ENCODE measurements around the gene DMTF1. TPM values are rescaled to one million over a fixed set of nuclear protein-coding genes. Genes with fewer than 3 reads are reported as not detected.
"Not testable (repeated sequence)": the region's sequence is repeated elsewhere in the genome, so short reads cannot be mapped to it uniquely, and the experiment has no call there.

Gene DMTF1
- total RNA-seq, 1 experiment from 2014 or later, result 179 TPM

DNA sequence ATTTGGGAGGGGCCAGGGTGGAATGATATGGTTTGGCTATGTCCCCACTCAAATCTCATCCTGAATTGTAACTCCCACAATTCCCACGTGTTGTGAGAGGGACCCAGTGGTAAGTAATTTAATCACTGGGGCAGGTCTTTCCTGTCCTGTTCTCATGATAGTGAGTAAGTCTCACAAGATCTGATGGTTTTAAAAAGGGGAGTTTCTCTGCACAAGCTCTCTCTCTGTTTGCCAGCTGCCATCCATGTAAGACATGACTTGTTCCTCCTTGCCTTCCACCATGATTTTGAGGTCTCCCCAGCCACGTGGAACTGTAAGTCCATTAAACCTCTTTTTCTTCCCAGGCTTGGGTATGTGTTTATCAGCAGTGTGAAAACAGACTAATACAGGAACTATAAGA lies 36.5 kb upstream of the DMTF1 start:
- not testable (repeated sequence) for H3K27me3 ChIP-seq (ENCODE audit: low read length); H3K36me3 ChIP-seq (ENCODE audit: insufficient read depth, low read length); H4K20me1 ChIP-seq (ENCODE audit: insufficient read depth, low read depth, low read length); H3K4me2 ChIP-seq (ENCODE audit: low read depth, low read length, poor library complexity, severe bottlenecking); H3K79me2 ChIP-seq (ENCODE audit: low read length); H3K4me1 ChIP-seq (ENCODE audit: low read length); DNase-seq; H2AFZ ChIP-seq (ENCODE audit: low read length); H3K9me2 ChIP-seq (replicated peaks; ENCODE audit: insufficient read depth, low read length); H3K9ac ChIP-seq (ENCODE audit: low read length); H3K9me3 ChIP-seq (ENCODE audit: low read length); H3K4me3 ChIP-seq (ENCODE audit: low read length); H3K27ac ChIP-seq (ENCODE audit: low read length)

GRCh38 chr7:87116315-87116714 lies 35.9 kb upstream of the DMTF1 start:
- no peaks in the 10 kb centered on the region for H4K20me1 ChIP-seq (ENCODE audit: insufficient read depth, low read depth, low read length)
- no peak overlapping the region for H3K4me3 ChIP-seq (ENCODE audit: low read length)
- no peak overlapping the region for H2AFZ ChIP-seq (ENCODE audit: low read length)
- H3K9me3 ChIP-seq (ENCODE audit: low read length), result no peaks in the 10 kb centered on the region
- no peak overlapping the region for H3K9ac ChIP-seq (ENCODE audit: low read length)
- no peak overlapping the region for H3K4me2 ChIP-seq (ENCODE audit: low read depth, low read length, poor library complexity, severe bottlenecking)
- no peaks in the 10 kb centered on the region for H3K27me3 ChIP-seq (ENCODE audit: low read length)
- H3K79me2 ChIP-seq (ENCODE audit: low read length), result no peaks in the 10 kb centered on the region
- no peak overlapping the region for H3K27ac ChIP-seq (ENCODE audit: low read length)
- DNase-seq, result no peak
- no peaks in the 10 kb centered on the region for H3K4me1 ChIP-seq (ENCODE audit: low read length)
- no peaks in the 10 kb centered on the region for H3K36me3 ChIP-seq (ENCODE audit: insufficient read depth, low read length)
- H3K9me2 ChIP-seq (replicated peaks; ENCODE audit: insufficient read depth, low read length), result no peaks in the 10 kb centered on the region

DNA sequence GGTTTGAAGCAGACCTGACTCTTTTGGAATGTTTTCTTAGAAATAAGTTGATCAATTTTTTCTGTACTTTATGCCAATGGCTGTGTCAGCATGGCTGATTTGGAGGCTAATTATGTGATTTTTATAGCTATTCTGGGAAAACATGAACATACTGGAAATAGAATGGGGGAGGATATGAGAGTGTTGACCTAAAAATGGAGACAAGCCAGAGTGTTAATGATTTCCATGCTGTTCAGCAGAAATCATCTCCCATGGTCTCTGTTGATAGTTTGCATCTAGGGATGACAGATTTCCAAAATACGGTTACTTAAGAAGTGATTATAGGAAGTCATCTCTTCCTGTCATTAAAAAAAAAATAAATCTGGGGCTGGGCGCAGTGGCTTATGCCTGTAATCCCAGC lies 32.7 kb upstream of the DMTF1 start:
- no peak overlapping the region for H3K9ac ChIP-seq (ENCODE audit: low read length)
- no peak overlapping the region for H3K4me2 ChIP-seq (ENCODE audit: low read depth, low read length, poor library complexity, severe bottlenecking)
- H3K79me2 ChIP-seq (ENCODE audit: low read length), result no peaks in the 10 kb centered on the region
- no peak overlapping the region for H2AFZ ChIP-seq (ENCODE audit: low read length)
- no peak overlapping the region for H3K4me3 ChIP-seq (ENCODE audit: low read length)
- H3K36me3 ChIP-seq (ENCODE audit: insufficient read depth, low read length), result no peaks in the 10 kb centered on the region
- H4K20me1 ChIP-seq (ENCODE audit: insufficient read depth, low read depth, low read length), result no peaks in the 10 kb centered on the region
- no peaks in the 10 kb centered on the region for H3K9me2 ChIP-seq (replicated peaks; ENCODE audit: insufficient read depth, low read length)
- no peaks in the 10 kb centered on the region for H3K27me3 ChIP-seq (ENCODE audit: low read length)
- no peak overlapping the region for H3K27ac ChIP-seq (ENCODE audit: low read length)
- no peak for DNase-seq
- no peaks in the 10 kb centered on the region for H3K4me1 ChIP-seq (ENCODE audit: low read length)
- H3K9me3 ChIP-seq (ENCODE audit: low read length), result no peaks in the 10 kb centered on the region

- no peaks in the 10 kb centered on the region for H3K79me2 ChIP-seq (ENCODE audit: low read length)
- no peaks in the 10 kb centered on the region for H3K4me1 ChIP-seq (ENCODE audit: low read length)
- H3K9ac ChIP-seq (ENCODE audit: low read length), result no peak overlapping the region
- no peaks in the 10 kb centered on the region for H3K36me3 ChIP-seq (ENCODE audit: insufficient read depth, low read length)
- H4K20me1 ChIP-seq (ENCODE audit: insufficient read depth, low read depth, low read length), result no peaks in the 10 kb centered on the region
- no peak for DNase-seq
- no peak overlapping the region for H3K4me3 ChIP-seq (ENCODE audit: low read length)
- no peaks in the 10 kb centered on the region for H3K27me3 ChIP-seq (ENCODE audit: low read length)
- H3K27ac ChIP-seq (ENCODE audit: low read length), result no peak overlapping the region
- H2AFZ ChIP-seq (ENCODE audit: low read length), result no peak overlapping the region
- no peak overlapping the region for H3K4me2 ChIP-seq (ENCODE audit: low read depth, low read length, poor library complexity, severe bottlenecking)
- no peaks in the 10 kb centered on the region for H3K9me2 ChIP-seq (replicated peaks; ENCODE audit: insufficient read depth, low read length)
- H3K9me3 ChIP-seq (ENCODE audit: low read length), result no peaks in the 10 kb centered on the region
Measured at GRCh38 chr7:87123105-87123504, 29.1 kb upstream of the DMTF1 start.

- Histone ChIP-seq H3K36me3 (ENCODE audit: insufficient read depth, low read length) (no peaks in the 10 kb centered on the region), H3K27ac (ENCODE audit: low read length) (no peak overlapping the region), H3K9me2 (replicated peaks; ENCODE audit: insufficient read depth, low read length) (no peaks in the 10 kb centered on the region), H3K79me2 (ENCODE audit: low read length) (no peaks in the 10 kb centered on the region), H2AFZ (ENCODE audit: low read length) (no peak overlapping the region), H4K20me1 (ENCODE audit: insufficient read depth, low read depth, low read length) (no peaks in the 10 kb centered on the region), H3K4me1 (ENCODE audit: low read length) (no peaks in the 10 kb centered on the region), H3K9me3 (ENCODE audit: low read length) (no peaks in the 10 kb centered on the region), H3K9ac (ENCODE audit: low read length) (no peak overlapping the region), H3K4me3 (ENCODE audit: low read length) (no peak overlapping the region), H3K27me3 (ENCODE audit: low read length) (no peaks in the 10 kb centered on the region), H3K4me2 (ENCODE audit: low read depth, low read length, poor library complexity, severe bottlenecking) (no peak overlapping the region)
- DNase-seq, result no peak
Measured at GRCh38 chr7:87127019-87127418, 25.2 kb upstream of the DMTF1 start.

GRCh38 chr7:87128861-87129267 lies 23.4 kb upstream of the DMTF1 start:
- H3K27ac ChIP-seq (ENCODE audit: low read length), result no peak overlapping the region
- H3K9ac ChIP-seq (ENCODE audit: low read length), result no peak overlapping the region
- no peaks in the 10 kb centered on the region for H3K9me2 ChIP-seq (replicated peaks; ENCODE audit: insufficient read depth, low read length)
- no peaks in the 10 kb centered on the region for H3K27me3 ChIP-seq (ENCODE audit: low read length)
- H3K36me3 ChIP-seq (ENCODE audit: insufficient read depth, low read length), result no peaks in the 10 kb centered on the region
- DNase-seq, result no peak
- H2AFZ ChIP-seq (ENCODE audit: low read length), result no peak overlapping the region
- H3K4me2 ChIP-seq (ENCODE audit: low read depth, low read length, poor library complexity, severe bottlenecking), result no peak overlapping the region
- no peaks in the 10 kb centered on the region for H3K79me2 ChIP-seq (ENCODE audit: low read length)
- no peaks in the 10 kb centered on the region for H3K9me3 ChIP-seq (ENCODE audit: low read length)
- no peaks in the 10 kb centered on the region for H3K4me1 ChIP-seq (ENCODE audit: low read length)
- no peaks in the 10 kb centered on the region for H4K20me1 ChIP-seq (ENCODE audit: insufficient read depth, low read depth, low read length)
- no peak overlapping the region for H3K4me3 ChIP-seq (ENCODE audit: low read length)

DNA sequence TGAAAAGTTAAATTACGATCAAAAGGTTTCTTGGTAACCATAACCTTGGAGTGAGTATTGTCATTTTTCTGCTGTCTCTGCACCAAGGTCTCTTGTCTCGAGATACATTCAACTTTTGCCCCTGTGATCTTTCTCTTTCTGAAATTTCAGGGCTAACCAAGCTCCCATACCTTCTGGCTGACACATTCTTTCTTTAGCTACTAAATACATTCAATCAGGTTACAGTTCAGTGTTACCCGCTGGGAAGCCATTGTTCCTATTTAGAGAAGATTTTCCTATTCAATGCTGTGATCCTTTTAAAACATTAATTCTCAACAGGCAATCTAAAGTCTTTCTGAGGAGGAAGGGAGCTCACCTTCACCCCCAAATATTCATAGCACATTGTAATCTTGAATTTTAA lies 22.9 kb upstream of the DMTF1 start:
- Histone ChIP-seq H3K27ac (ENCODE audit: low read length) (no peak overlapping the region), H3K9ac (ENCODE audit: low read length) (no peak overlapping the region), H3K9me3 (ENCODE audit: low read length) (no peaks in the 10 kb centered on the region)

DNA sequence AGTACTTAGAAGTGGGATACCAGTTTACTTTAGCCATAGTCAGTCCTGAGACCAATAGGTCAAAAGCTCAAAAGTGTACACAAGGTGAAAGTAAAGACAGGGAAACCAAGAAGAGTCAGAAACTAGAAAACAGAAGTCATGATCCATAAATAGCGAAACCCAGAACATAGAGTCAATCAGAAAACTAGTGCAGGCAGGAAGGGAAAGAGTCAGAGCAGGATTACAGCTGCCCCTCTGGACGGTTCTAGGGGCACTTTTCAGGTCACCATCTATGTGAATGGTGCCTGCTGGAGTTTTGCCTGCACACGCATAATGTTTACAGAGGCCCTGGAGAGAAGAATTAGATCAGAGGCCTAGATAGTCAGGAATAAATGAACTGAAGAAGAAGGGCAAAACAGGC lies 22.4 kb upstream of the DMTF1 start:
- no peak overlapping the region for H2AFZ ChIP-seq (ENCODE audit: low read length)
- DNase-seq, result no peak
- no peak overlapping the region for H3K4me2 ChIP-seq (ENCODE audit: low read depth, low read length, poor library complexity, severe bottlenecking)

More for the DNA sequence above, 22.9 kb upstream of the DMTF1 start:
- DNase-seq, result no peak
- H3K79me2 ChIP-seq (ENCODE audit: low read length), result no peaks in the 10 kb centered on the region
- no peaks in the 10 kb centered on the region for H3K4me1 ChIP-seq (ENCODE audit: low read length)
- no peaks in the 10 kb centered on the region for H3K36me3 ChIP-seq (ENCODE audit: insufficient read depth, low read length)
- no peaks in the 10 kb centered on the region for H3K9me2 ChIP-seq (replicated peaks; ENCODE audit: insufficient read depth, low read length)
- H3K4me3 ChIP-seq (ENCODE audit: low read length), result no peak overlapping the region
- no peak overlapping the region for H3K4me2 ChIP-seq (ENCODE audit: low read depth, low read length, poor library complexity, severe bottlenecking)
- H4K20me1 ChIP-seq (ENCODE audit: insufficient read depth, low read depth, low read length), result no peaks in the 10 kb centered on the region
- no peak overlapping the region for H2AFZ ChIP-seq (ENCODE audit: low read length)
- no peaks in the 10 kb centered on the region for H3K27me3 ChIP-seq (ENCODE audit: low read length)

DNA sequence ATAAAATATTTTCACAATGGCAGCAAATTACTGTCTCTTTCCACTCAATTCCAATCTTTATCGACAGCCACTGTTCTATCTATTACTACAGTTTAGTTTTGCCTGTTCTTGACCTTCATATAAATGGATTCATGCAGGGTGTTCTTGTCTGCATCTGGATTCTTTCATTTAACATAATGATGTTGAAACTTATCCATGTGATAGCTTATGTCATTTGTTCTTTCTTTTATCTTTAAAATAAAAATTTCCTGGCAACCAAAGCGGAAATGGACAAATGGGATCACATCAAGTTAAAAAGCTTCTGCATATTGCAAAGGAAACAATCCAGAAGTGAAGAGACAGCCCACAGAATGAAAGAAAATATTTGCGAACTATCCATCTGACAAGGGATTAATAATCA lies 20.5 kb upstream of the DMTF1 start:
- Histone ChIP-seq H3K9me3 (ENCODE audit: low read length) (no peaks in the 10 kb centered on the region), H3K27me3 (ENCODE audit: low read length) (no peaks in the 10 kb centered on the region), H2AFZ (ENCODE audit: low read length) (no peak overlapping the region), H3K9ac (ENCODE audit: low read length) (no peak overlapping the region), H3K36me3 (ENCODE audit: insufficient read depth, low read length) (no peaks in the 10 kb centered on the region), H3K27ac (ENCODE audit: low read length) (no peak overlapping the region), H3K9me2 (replicated peaks; ENCODE audit: insufficient read depth, low read length) (no peaks in the 10 kb centered on the region), H3K4me1 (ENCODE audit: low read length) (no peaks in the 10 kb centered on the region; the same call in 1 of the 2 replicates), H3K4me3 (ENCODE audit: low read length) (no peak overlapping the region), H3K79me2 (ENCODE audit: low read length) (no peaks in the 10 kb centered on the region), H4K20me1 (ENCODE audit: insufficient read depth, low read depth, low read length) (no peaks in the 10 kb centered on the region), H3K4me2 (ENCODE audit: low read depth, low read length, poor library complexity, severe bottlenecking) (no peak overlapping the region)
- no peak for DNase-seq

More for the DNA sequence above, 22.4 kb upstream of the DMTF1 start:
- no peaks in the 10 kb centered on the region for H3K79me2 ChIP-seq (ENCODE audit: low read length)
- H3K27me3 ChIP-seq (ENCODE audit: low read length), result no peaks in the 10 kb centered on the region
- no peak overlapping the region for H3K9ac ChIP-seq (ENCODE audit: low read length)
- no peaks in the 10 kb centered on the region for H3K36me3 ChIP-seq (ENCODE audit: insufficient read depth, low read length)
- no peak overlapping the region for H3K27ac ChIP-seq (ENCODE audit: low read length)
- no peaks in the 10 kb centered on the region for H3K9me3 ChIP-seq (ENCODE audit: low read length)
- H3K4me1 ChIP-seq (ENCODE audit: low read length), result no peaks in the 10 kb centered on the region
- no peak overlapping the region for H3K4me3 ChIP-seq (ENCODE audit: low read length)
- H4K20me1 ChIP-seq (ENCODE audit: insufficient read depth, low read depth, low read length), result no peaks in the 10 kb centered on the region
- H3K9me2 ChIP-seq (replicated peaks; ENCODE audit: insufficient read depth, low read length), result no peaks in the 10 kb centered on the region
